GM19452 (cell line): ENCODE results near the gene PCID2.

Source experiments
- ATAC-seq: cut with Tn5 transposase; IDR thresholded peaks from one replicate; pipeline ENCODE4 v1.9.1; 2021; ENCODE audit not compliant: unreplicated experiment

Gene PCID2

GRCh38 chr13:113150550-113151365 lies 57.7 kb downstream of the PCID2 start:
- no peak for ATAC-seq

- no peak for ATAC-seq
Observed at GRCh38 chr13:113149711-113150549, 58.5 kb downstream of the PCID2 start.

- no peak for ATAC-seq
Observed at GRCh38 chr13:113148940-113149503, 59.4 kb downstream of the PCID2 start.

- ATAC-seq, result no peak
Observed at GRCh38 chr13:113148407-113148806, 60.1 kb downstream of the PCID2 start.

GRCh38 chr13:113147206-113147605 lies 61.3 kb downstream of the PCID2 start:
- ATAC-seq, result no peak

GRCh38 chr13:113146750-113147149 lies 61.7 kb downstream of the PCID2 start:
- no peak for ATAC-seq

GRCh38 chr13:113145911-113146598 lies 62.4 kb downstream of the PCID2 start:
- ATAC-seq, result no peak

- no peak for ATAC-seq
Observed at GRCh38 chr13:113145496-113145895, 63.0 kb downstream of the PCID2 start.

GRCh38 chr13:113144255-113144629 lies 64.2 kb downstream of the PCID2 start:
- no peak for ATAC-seq

- ATAC-seq, result no peak
Observed at GRCh38 chr13:113143466-113144254, 64.8 kb downstream of the PCID2 start.

GRCh38 chr13:113142876-113143275 lies 65.6 kb downstream of the PCID2 start:
- ATAC-seq, result no peak

- no peak for ATAC-seq
Observed at GRCh38 chr13:113141601-113141970, 66.9 kb downstream of the PCID2 start.

GRCh38 chr13:113140677-113141600 lies 67.5 kb downstream of the PCID2 start:
- no peak for ATAC-seq

GRCh38 chr13:113139577-113139976 lies 68.9 kb downstream of the PCID2 start:
- no peak for ATAC-seq

GRCh38 chr13:113138792-113139551 lies 69.5 kb downstream of the PCID2 start:
- no peak for ATAC-seq

GRCh38 chr13:113137691-113138298 lies 70.7 kb downstream of the PCID2 start:
- no peak for ATAC-seq

- ATAC-seq, result no peak
Observed at GRCh38 chr13:113135281-113135760, 73.1 kb downstream of the PCID2 start.
